ENCODE data around the gene CABP2. TPM values are rescaled to one million over a fixed set of nuclear protein-coding genes. Genes with fewer than 3 reads are reported as not detected.

The CABP2 gene
- total RNA-seq, 1 donor, result not detected

- Histone ChIP-seq H3K4me2 (ENCODE audit: insufficient read depth, low read length) (no peak overlapping the region), H3K27ac (ENCODE audit: low read depth, low read length) (no peak overlapping the region), H3K36me3 (ENCODE audit: insufficient read depth, low read length) (peaks cover 8% of the 10 kb centered on the region), H3K27me3 (ENCODE audit: insufficient read depth, low read length) (no peaks in the 10 kb centered on the region), H4K20me1 (ENCODE audit: insufficient read depth, low read length) (peaks cover 14% of the 10 kb centered on the region), H3K4me1 (ENCODE audit: insufficient read depth, low read length) (peaks cover 7% of the 10 kb centered on the region), H2AFZ (ENCODE audit: low read length) (no peak overlapping the region), H3K79me2 (ENCODE audit: insufficient read depth, low read length) (peaks cover 2% of the 10 kb centered on the region), H3K4me3 (ENCODE audit: insufficient read depth, low read length) (no peak overlapping the region), H3K9me3 (ENCODE audit: low read depth, low read length) (no peaks in the 10 kb centered on the region)
- no peak for DNase-seq (ENCODE audit: insufficient read length, low spot score, missing footprints)
- TF ChIP-seq CTCF (IDR thresholded peaks at IDR 0.05; ENCODE audit: extremely low read depth, low read depth, low read length), result no peak
These were observed 21.4 kb downstream of the CABP2 start for GRCh38 chr11:67501854-67502253.

- Histone ChIP-seq H4K20me1 (ENCODE audit: insufficient read depth, low read length) (peaks cover 14% of the 10 kb centered on the region), H3K4me2 (ENCODE audit: insufficient read depth, low read length) (no peak overlapping the region), H3K36me3 (ENCODE audit: insufficient read depth, low read length) (peaks cover 8% of the 10 kb centered on the region), H3K79me2 (ENCODE audit: insufficient read depth, low read length) (peaks cover 2% of the 10 kb centered on the region), H3K27me3 (ENCODE audit: insufficient read depth, low read length) (no peaks in the 10 kb centered on the region), H2AFZ (ENCODE audit: low read length) (no peak overlapping the region), H3K9me3 (ENCODE audit: low read depth, low read length) (no peaks in the 10 kb centered on the region), H3K4me1 (ENCODE audit: insufficient read depth, low read length) (peaks cover 7% of the 10 kb centered on the region), H3K4me3 (ENCODE audit: insufficient read depth, low read length) (no peak overlapping the region), H3K27ac (ENCODE audit: low read depth, low read length) (no peak overlapping the region)
- DNase-seq (ENCODE audit: insufficient read length, low spot score, missing footprints), result peak; percentile 90
- no peak for TF ChIP-seq CTCF (IDR thresholded peaks at IDR 0.05; ENCODE audit: extremely low read depth, low read depth, low read length)
These were observed 22.2 kb downstream of the CABP2 start for GRCh38 chr11:67500831-67501715.

GRCh38 chr11:67500484-67500821 is 22.8 kb downstream of the CABP2 start:
- Histone ChIP-seq H3K9me3 (ENCODE audit: low read depth, low read length) (no peaks in the 10 kb centered on the region), H2AFZ (ENCODE audit: low read length) (no peak overlapping the region), H3K27me3 (ENCODE audit: insufficient read depth, low read length) (no peaks in the 10 kb centered on the region), H3K27ac (ENCODE audit: low read depth, low read length) (no peak overlapping the region), H3K79me2 (ENCODE audit: insufficient read depth, low read length) (peaks cover 2% of the 10 kb centered on the region), H4K20me1 (ENCODE audit: insufficient read depth, low read length) (peaks cover 14% of the 10 kb centered on the region), H3K4me3 (ENCODE audit: insufficient read depth, low read length) (no peak overlapping the region), H3K4me1 (ENCODE audit: insufficient read depth, low read length) (peaks cover 2% of the 10 kb centered on the region), H3K36me3 (ENCODE audit: insufficient read depth, low read length) (peaks cover 8% of the 10 kb centered on the region), H3K4me2 (ENCODE audit: insufficient read depth, low read length) (no peak overlapping the region)
- no peak for TF ChIP-seq CTCF (IDR thresholded peaks at IDR 0.05; ENCODE audit: extremely low read depth, low read depth, low read length)
- peak; percentile 80 for DNase-seq (ENCODE audit: insufficient read length, low spot score, missing footprints)

DNA sequence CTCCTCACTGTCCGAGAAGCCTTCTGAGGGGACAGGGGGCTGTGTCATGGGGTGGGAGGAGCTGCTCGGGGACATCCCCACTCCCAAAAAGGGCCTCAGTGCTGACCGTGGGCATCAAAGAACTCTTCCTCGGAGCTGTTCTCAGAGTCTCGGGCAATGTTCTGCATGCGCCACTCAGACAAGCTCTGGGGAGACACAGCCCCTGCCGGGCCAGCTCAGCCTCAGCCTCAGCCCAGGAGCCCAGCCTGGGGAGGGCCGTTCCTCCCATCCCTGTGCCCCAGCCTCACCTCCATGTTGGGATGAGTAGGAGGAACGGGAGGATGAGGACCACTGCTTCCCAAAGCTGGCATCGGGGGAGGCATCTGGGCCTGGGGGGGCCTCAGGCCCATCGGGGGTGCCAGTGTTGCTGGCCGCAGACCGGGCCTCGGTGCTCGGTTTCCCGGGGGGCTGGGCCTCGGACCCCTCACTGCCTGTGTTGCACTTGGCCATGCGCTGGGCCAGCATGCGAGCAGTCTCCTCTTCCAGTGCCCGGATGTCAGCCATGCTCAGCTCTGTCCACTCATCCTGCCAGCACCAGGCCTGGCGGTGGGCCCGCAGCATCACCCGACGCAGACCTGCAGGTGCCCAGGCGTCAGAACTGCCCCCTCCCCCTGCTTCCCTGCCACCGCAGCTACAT is 23.3 kb downstream of the CABP2 start:
- no peak overlapping the region for H2AFZ ChIP-seq (ENCODE audit: low read length)
- H4K20me1 ChIP-seq (ENCODE audit: insufficient read depth, low read length), result peaks cover 14% of the 10 kb centered on the region
- no peaks in the 10 kb centered on the region for H3K9me3 ChIP-seq (ENCODE audit: low read depth, low read length)
- H3K4me2 ChIP-seq (ENCODE audit: insufficient read depth, low read length), result no peak overlapping the region
- no peak overlapping the region for H3K4me3 ChIP-seq (ENCODE audit: insufficient read depth, low read length)
- H3K79me2 ChIP-seq (ENCODE audit: insufficient read depth, low read length), result peaks cover 2% of the 10 kb centered on the region
- H3K4me1 ChIP-seq (ENCODE audit: insufficient read depth, low read length), result no peaks in the 10 kb centered on the region
- H3K36me3 ChIP-seq (ENCODE audit: insufficient read depth, low read length), result peaks cover 8% of the 10 kb centered on the region
- no peaks in the 10 kb centered on the region for H3K27me3 ChIP-seq (ENCODE audit: insufficient read depth, low read length)
- no peak for TF ChIP-seq CTCF (IDR thresholded peaks at IDR 0.05; ENCODE audit: extremely low read depth, low read depth, low read length)
- no peak overlapping the region for H3K27ac ChIP-seq (ENCODE audit: low read depth, low read length)
- DNase-seq (ENCODE audit: insufficient read length, low spot score, missing footprints), result peak; percentile 66
